Nephron (organoid): ENCODE data around the gene QRICH2.

Source experiments
- H3K27ac Mint-ChIP-seq, 3 experiments: 2 replicates each; pipeline ENCODE4 v1.8.0; 2020; ENCODE audit warnings: mixed read lengths in 3 of 3, mild to moderate bottlenecking in 2 of 3, moderate library complexity in 1 of 3
- H3K27me3 Mint-ChIP-seq: 2 replicates; pipeline ENCODE4 v1.8.0; 2021; ENCODE audit warnings: low read depth, mild to moderate bottlenecking, moderate library complexity, mixed read lengths
- H3K36me3 Mint-ChIP-seq: 2 replicates; pipeline ENCODE4 v1.8.0; 2020; ENCODE audit warnings: low read depth, mixed read lengths
- H3K4me1 Mint-ChIP-seq: 2 replicates; pipeline ENCODE4 v1.8.0; 2020; ENCODE audit warnings: mixed read lengths
- H3K4me3 Mint-ChIP-seq, 3 experiments: 2 replicates each; pipeline ENCODE4 v1.8.0; 2020; ENCODE audit warnings: mild to moderate bottlenecking in 3 of 3, mixed read lengths in 3 of 3, moderate library complexity in 2 of 3
- H3K9me3 Mint-ChIP-seq: 2 replicates; pipeline ENCODE4 v1.8.0; 2020; ENCODE audit warnings: mixed read lengths
- CTCF ChIP-seq, 3 experiments: fragments of 200-600 bp; sonication (generic); IDR thresholded peaks; one replicate each; pipeline ENCODE4 v1.5.0; 2021; ENCODE audit warnings: antibody characterized with exemption in 3 of 3; ENCODE audit not compliant: unreplicated experiment in 3 of 3

QRICH2 gene

DNA sequence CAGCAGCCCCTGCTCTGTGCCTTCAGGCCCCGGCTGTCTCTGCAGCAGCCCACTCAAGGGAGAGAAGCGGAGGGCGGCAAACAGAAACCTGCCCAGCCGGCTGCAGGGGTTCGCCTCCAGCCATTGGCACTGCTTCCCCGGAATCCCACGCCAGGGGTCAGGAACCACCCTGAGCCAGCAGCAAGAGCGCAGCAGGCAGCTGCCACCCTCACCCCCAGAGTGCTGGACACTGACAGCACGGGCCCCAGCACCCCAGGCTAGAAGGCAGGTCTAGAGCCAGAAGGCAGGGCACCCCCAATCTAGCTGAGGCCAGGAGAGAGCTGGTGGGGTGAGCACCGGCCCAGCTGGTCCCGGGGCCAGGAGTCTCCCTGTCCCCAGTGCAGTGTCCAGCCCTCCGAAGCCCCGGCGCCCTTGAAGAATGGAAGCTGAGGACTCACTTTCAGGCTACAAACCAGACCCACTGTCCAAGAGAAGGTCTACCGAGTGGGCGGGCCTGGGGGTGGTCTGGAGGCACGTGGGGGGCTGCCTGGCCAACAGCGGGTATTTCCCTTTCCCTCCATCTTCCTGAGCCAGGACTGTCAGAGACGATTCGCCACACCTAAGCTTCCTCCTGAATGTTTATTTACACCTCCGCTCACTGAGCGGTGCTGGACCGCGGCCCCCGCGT lies 34.5 kb downstream of the QRICH2 start:
- H3K36me3 Mint-ChIP-seq = peaks cover 11% of the 10 kb centered on the region
- TF ChIP-seq CTCF (IDR thresholded peaks at IDR 0.05; ENCODE audit: unreplicated experiment in 3 of 3) = no peak
- H3K27ac Mint-ChIP-seq = no peak overlapping the region
- H3K4me3 Mint-ChIP-seq = no peak overlapping the region
- H3K4me1 Mint-ChIP-seq = peaks cover 23% of the 10 kb centered on the region
- H3K9me3 Mint-ChIP-seq = no peaks in the 10 kb centered on the region
- H3K27me3 Mint-ChIP-seq = no peaks in the 10 kb centered on the region

- no peak for TF ChIP-seq CTCF (IDR thresholded peaks at IDR 0.05; ENCODE audit: unreplicated experiment in 3 of 3)
- Mint-ChIP-seq H3K4me3 (peak overlapping the region in 2 of 3 experiments; percentile 36 to 47), H3K36me3 (peaks cover 15% of the 10 kb centered on the region), H3K27me3 (no peaks in the 10 kb centered on the region), H3K9me3 (no peaks in the 10 kb centered on the region), H3K4me1 (peaks cover 27% of the 10 kb centered on the region), H3K27ac (peak overlapping the region; percentile 40 to 52 (median 51))
Measured at GRCh38 chr17:76272541-76273444, 35.3 kb downstream of the QRICH2 start.

GRCh38 chr17:76271669-76272540 lies 36.2 kb downstream of the QRICH2 start:
- H3K27me3 Mint-ChIP-seq = no peaks in the 10 kb centered on the region
- peak overlapping the region in 2 of 3 experiments; percentile 25 to 28 for H3K4me3 Mint-ChIP-seq
- TF ChIP-seq CTCF (IDR thresholded peaks at IDR 0.05; ENCODE audit: unreplicated experiment in 3 of 3) = peak in 1 of 3 experiments; percentile 11
- H3K36me3 Mint-ChIP-seq = peaks cover 12% of the 10 kb centered on the region
- peaks cover 32% of the 10 kb centered on the region for H3K4me1 Mint-ChIP-seq
- peak overlapping the region in 1 of 3 experiments; percentile 54 for H3K27ac Mint-ChIP-seq
- H3K9me3 Mint-ChIP-seq = no peaks in the 10 kb centered on the region

GRCh38 chr17:76270770-76271668 lies 37.1 kb downstream of the QRICH2 start:
- H3K36me3 Mint-ChIP-seq = peaks cover 12% of the 10 kb centered on the region
- H3K4me3 Mint-ChIP-seq = no peak overlapping the region
- peak overlapping the region in 1 of 3 experiments; percentile 54 for H3K27ac Mint-ChIP-seq
- H3K27me3 Mint-ChIP-seq = no peaks in the 10 kb centered on the region
- peaks cover 34% of the 10 kb centered on the region for H3K4me1 Mint-ChIP-seq
- TF ChIP-seq CTCF (IDR thresholded peaks at IDR 0.05; ENCODE audit: unreplicated experiment in 3 of 3) = no peak
- no peaks in the 10 kb centered on the region for H3K9me3 Mint-ChIP-seq

GRCh38 chr17:76270127-76270592 lies 37.9 kb downstream of the QRICH2 start:
- H3K9me3 Mint-ChIP-seq = no peaks in the 10 kb centered on the region
- H3K4me1 Mint-ChIP-seq = peaks cover 34% of the 10 kb centered on the region
- no peak overlapping the region for H3K4me3 Mint-ChIP-seq
- no peaks in the 10 kb centered on the region for H3K27me3 Mint-ChIP-seq
- peak overlapping the region in 2 of 3 experiments; percentile 37 to 74 for H3K27ac Mint-ChIP-seq
- no peak for TF ChIP-seq CTCF (IDR thresholded peaks at IDR 0.05; ENCODE audit: unreplicated experiment in 3 of 3)
- H3K36me3 Mint-ChIP-seq = peaks cover 12% of the 10 kb centered on the region
